LNCaP clone FGC (cell line): ENCODE measurements around the gene NKD2.

ENCODE experiments used
- DNase-seq: peaks from one replicate; pipeline ENCODE4 v3.0.0-alpha.2; 2011; ENCODE audit warnings: low read depth
- H3K4me3 ChIP-seq: 2 replicates; pipeline ENCODE4 v1.5.1; 2011; ENCODE audit warnings: mild to moderate bottlenecking, low read depth, low read length, control low read depth
- CTCF ChIP-seq: IDR thresholded peaks from 2 replicates; pipeline ENCODE4 v1.5.1; 2012; ENCODE audit warnings: mild to moderate bottlenecking; ENCODE audit not compliant: control insufficient read depth, insufficient read depth; ENCODE audit errors: extremely low read depth

Gene NKD2

DNA sequence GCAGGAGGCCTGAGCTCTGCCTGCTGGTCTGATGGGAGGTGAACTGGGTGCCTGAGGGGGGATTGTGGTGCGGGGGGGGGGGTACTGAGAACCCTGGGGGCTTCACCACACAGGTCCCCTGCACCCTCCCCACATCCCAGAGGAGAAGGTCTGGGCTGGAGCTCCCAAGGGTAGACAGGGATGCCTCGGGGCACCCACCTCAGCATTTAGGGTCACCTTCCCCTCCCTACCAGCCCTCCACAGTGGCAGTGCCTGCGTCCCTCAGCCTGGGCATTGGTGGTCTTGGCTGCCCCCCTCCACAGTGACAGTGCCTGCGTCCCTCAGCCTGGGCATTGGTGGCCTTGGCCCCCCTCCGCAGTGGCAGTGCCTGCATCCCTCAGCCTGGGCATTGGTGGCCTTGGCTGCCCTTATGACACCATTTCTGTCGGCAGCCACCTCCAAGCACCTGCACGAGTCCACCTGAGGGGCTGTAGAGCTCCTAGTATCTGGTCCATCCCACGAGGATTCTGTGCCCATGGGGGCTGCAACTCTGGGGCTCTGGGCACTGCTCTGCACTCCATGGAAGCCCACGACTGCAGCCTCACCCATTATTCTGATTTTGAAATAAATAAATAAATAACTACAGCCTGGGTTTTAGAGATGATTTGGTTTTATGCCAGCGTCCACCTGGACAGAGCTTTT lies 21.5 kb downstream of the NKD2 start:
- DNase-seq, result no peak
- H3K4me3 ChIP-seq, result no peak overlapping the region
- no peak for TF ChIP-seq CTCF

DNA sequence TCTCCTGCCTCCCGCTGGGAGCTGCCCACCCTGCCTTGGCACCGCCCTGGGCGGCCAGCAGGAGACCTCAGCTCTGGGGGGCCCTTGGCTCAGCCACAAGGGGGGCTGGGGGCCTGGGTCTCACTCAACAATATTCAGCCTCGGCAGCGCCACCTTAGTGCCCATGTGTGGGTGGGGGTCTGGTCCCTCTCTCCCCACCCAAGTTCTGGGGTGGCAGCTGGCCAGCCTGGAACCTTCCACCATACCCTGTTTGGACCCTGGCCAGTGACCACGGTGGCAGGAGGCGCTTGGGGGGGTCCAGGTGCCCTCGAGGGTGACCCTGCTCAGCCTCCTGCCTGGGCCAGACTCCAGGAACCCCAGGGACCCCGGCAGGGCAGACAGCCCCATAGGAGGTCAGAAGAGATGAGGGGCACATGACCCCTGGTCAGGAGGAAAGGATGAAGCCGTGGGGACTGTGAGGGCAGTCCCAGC lies 22.2 kb downstream of the NKD2 start:
- no peak overlapping the region for H3K4me3 ChIP-seq
- TF ChIP-seq CTCF, result no peak
- DNase-seq, result no peak

- no peak for TF ChIP-seq CTCF
- DNase-seq, result no peak
- H3K4me3 ChIP-seq, result no peak overlapping the region
Measured at GRCh38 chr5:1031306-1031959, 22.8 kb downstream of the NKD2 start.

DNA sequence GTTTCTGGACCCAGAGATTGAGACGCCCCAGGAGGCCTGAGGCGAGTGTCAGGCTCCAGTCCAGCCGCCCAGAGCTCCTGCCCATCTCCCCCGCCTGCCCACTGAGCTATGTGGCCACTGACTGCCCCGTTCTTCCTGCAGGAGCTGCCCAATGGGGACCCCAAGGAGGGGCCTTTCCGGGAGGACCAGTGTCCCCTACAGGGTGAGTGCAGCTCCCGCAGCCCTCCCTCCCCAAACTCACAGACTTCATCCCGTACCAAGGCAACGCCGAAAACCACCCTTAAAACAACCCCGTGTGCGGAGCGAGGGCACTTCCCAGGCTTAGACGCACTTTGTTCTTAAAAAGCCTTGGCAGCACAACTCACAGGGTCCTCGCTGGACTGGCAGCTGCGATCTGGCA lies 23.4 kb downstream of the NKD2 start:
- H3K4me3 ChIP-seq, result no peak overlapping the region
- TF ChIP-seq CTCF, result no peak
- DNase-seq, result no peak

- no peak for TF ChIP-seq CTCF
- DNase-seq, result no peak
- no peak overlapping the region for H3K4me3 ChIP-seq
Measured at GRCh38 chr5:1032551-1033027, 24.0 kb downstream of the NKD2 start.

DNA sequence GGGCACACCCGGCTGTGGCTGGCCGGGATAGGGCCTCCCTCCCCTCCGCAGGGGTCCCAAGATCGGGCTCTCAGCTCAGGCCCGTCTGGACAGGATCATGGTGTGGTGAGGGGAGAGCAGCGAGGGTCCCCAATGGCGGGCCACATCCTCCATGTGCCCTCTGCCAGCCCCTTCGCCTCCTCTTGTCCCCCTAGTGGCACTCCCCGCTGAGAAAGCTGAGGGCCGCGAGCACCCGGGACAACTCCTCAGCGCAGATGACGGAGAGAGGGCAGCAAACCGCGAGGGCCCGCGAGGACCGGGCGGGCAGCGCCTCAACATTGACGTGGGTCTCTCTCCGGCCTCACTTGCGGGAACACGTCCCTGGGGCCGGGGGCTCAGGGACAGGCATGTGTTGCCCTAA lies 24.6 kb downstream of the NKD2 start:
- no peak for DNase-seq
- no peak overlapping the region for H3K4me3 ChIP-seq
- TF ChIP-seq CTCF, result no peak
